CD4-positive, alpha-beta T cell treated with Interleukin-17A for 1 hour (primary cell): Measurements from ENCODE around the gene SLC35E1.
"Not testable (repeated sequence)": the region's sequence is repeated elsewhere in the genome, so short reads cannot be mapped to it uniquely, and the experiment has no call there.

Experiments
- DNase-seq: peaks from one replicate; pipeline ENCODE4 v3.0.0-alpha.2; 2020

The SLC35E1 gene

GRCh38 chr19:16581145-16581970 lies 9.1 kb upstream of the SLC35E1 start:
- DNase-seq, result no peak

GRCh38 chr19:16579381-16579780 lies 7.2 kb upstream of the SLC35E1 start:
- no peak for DNase-seq

DNA sequence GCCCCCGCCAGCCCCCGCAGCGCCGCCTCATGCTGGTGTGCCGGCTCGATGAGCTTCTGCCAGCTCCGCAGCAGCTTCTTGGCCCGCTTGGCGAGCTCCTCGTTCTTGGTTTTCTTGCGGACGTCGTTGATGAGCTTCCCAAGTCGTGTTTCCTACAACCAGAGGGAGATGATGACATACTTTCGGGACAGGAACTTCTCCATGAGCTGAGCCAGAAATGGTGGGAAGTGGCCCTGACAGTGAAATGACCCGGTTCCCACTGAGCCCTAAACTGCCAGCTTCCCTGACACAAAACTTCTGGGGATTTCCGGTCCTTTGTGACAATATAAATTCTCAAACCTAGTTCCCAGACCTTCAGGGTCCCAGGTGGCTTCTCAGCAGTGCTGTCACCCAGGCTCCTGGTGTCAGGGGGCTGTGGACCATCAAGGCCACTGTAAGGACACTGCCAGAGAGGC lies 5.3 kb upstream of the SLC35E1 start:
- DNase-seq, result no peak

- no peak for DNase-seq
Measured at GRCh38 chr19:16576690-16577530, 4.7 kb upstream of the SLC35E1 start.

DNA sequence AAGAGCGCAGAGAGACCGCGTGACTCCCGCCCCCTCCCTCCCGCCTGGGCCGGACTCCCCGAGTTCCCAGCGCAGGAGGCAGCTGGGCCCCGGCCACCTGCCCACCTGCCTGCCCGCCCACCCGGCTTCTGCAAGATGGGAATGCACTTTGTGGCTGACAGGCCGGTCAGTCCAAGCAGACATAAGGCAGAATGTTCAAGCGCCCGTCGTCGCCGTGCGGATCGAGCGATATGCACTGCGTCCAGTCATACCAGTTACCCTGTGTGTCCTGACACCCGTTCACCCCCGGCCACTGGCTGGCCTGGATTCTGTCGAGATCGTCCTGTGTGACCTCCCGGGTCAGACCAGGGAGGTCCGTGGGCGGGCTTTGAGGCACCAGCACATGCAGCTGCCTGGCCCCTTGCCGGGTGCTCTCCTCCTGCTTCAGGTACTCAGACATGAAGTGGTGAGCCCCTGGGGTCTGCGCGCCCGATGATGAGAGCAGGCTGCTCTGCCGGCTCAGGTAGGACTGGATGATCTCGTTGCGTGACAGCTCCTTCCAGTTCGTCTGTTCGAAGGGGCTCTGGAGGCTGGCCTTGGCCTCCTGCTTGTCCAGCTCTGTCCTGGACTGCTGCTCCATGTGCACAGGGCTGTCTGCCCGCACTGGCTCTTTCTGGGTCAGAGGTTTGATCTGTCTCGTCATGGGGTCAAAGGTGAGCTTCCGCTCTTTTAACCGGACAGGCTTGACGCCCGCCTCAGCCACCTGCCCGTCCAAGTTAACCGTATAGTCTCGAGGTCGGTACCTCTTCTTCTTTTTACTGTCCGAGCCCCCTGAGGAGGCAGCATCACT lies 3.9 kb upstream of the SLC35E1 start:
- no peak for DNase-seq

DNA sequence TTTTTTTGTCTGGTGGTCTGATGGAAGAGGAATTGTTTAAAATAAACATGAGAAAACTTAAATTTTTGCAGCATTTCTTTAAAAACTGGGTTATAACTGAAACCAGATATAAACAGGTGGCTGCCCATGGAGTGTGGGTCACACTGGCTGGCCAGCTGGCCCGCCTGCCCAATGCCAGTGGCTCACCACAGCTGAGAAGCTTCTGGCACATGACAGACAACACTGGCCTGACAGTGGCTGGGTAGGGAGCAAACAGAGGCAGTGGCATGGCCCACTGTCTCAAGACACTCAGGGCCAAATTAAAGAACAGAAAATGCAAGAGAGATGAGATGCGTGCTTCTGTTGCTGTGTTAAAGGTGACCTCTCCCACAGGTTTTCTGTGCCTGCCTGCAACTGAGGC lies 3.1 kb upstream of the SLC35E1 start:
- DNase-seq, result no peak

DNA sequence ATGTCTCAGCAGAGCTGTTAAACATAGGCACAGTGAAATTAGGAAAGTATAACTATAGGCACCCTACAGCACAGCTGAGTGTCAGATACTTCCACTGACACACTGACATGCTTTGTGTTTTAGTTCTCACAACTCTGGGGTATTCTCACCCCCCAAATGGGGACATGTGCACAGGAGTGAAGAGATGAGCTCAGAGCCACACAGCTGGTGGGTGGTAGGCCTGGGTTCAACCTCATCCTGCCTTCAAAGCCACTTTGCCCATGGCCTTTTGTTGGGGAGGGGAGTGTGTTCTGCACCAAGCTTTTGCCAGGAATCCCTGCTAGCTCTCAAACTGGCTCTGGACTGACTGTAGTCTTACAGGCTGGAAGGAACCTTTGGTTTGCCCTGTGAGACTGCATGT lies 1.7 kb upstream of the SLC35E1 start:
- no peak for DNase-seq

- DNase-seq, result no peak
Measured at GRCh38 chr19:16573296-16573695, 1.1 kb upstream of the SLC35E1 start.

DNA sequence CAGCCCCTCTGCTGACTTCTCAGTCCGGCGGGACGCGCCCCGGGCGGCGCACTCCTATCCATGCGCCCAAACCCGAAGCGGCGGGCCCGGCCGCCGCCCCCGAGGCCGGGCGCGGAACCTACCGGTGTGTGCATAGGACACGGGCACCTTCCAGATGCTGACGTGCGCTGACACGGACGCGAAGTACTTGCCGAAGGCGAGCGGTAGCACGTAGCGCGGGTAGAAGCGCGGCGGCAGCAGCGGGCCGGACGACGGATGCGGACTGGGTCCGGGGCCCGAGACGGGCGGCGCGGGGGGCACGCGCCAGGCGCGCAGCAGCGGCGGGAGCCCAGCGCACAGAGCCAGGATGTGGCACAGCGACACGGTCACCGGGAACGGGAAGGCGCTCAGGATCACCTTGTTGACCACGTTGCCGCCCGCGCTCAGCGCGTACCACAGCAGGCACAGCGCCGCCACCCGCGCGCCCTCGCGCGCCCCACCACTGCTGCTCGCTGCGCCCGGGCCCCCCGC lies 338 bp downstream of the SLC35E1 start:
- DNase-seq, result peak; percentile 51

GRCh38 chr19:16571283-16571682 lies 932 bp downstream of the SLC35E1 start:
- no peak for DNase-seq

GRCh38 chr19:16569609-16570320 lies 2.5 kb downstream of the SLC35E1 start:
- no peak for DNase-seq

- no peak for DNase-seq
Measured at GRCh38 chr19:16566702-16567101, 5.5 kb downstream of the SLC35E1 start.

GRCh38 chr19:16566161-16566560 lies 6.1 kb downstream of the SLC35E1 start:
- peak; percentile 92 for DNase-seq

GRCh38 chr19:16564842-16565241 lies 7.4 kb downstream of the SLC35E1 start:
- no peak for DNase-seq

DNA sequence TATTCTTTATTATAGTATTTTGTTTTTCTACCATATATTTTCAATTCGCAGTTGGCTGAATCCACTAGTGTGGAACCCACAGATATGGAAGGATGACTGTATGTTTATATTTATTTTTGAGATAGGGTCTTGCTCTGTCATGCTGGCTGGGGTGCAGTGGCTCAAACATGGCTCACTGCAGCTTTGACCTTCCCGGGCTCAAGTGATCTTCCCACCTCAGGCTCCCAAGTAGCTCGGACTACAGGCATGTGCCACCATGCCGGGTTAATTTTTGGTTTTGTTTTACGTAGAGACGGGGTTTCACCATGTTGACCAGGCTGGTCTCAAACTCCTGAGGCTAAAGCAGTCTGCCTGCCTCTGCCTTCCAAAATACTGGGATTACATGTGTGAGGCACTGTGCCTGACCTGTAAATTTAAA lies 9.6 kb downstream of the SLC35E1 start:
- no peak for DNase-seq

DNA sequence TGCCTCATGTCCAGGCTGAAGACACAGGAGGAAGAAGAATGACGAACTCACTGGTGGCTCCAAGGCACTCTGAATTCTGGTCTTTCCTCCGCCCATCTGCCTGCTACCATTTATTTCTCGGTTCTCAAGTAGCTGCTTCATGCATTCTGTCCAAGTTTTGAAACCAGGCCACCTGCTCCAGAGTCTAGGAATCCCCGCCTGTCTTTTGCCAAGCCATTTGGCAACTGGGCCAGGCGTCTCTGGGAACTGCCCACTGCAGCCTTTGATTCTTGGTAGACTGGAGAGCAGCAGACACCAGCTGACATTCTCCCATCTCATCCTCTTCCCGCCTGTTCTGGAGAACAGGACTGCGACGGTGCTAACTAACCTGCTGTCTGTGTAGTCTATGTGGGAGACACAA lies 10.8 kb downstream of the SLC35E1 start:
- DNase-seq, result no peak

- DNase-seq, result no peak
Measured at GRCh38 chr19:16559780-16560276, 12.4 kb downstream of the SLC35E1 start.

DNA sequence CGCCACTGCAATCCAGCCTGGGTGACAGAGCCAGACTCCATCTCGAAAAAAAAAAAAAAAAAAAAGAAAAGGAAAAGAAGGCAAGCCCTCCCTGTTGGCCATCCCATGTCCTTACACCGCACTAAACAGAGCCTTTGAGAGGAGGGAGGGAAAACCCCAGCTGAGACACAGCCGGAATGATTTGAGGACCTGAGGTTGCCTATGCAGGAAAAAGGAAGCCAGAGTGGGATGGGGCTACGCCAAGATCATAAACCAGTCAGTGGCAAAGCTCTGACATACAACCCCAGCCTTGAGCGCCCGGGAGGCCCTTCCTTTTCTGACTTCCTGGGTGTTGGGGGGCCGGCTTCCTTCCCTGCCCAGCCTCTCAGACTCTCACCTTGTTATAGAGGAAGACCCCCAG lies 17.4 kb downstream of the SLC35E1 start:
- no peak for DNase-seq

DNA sequence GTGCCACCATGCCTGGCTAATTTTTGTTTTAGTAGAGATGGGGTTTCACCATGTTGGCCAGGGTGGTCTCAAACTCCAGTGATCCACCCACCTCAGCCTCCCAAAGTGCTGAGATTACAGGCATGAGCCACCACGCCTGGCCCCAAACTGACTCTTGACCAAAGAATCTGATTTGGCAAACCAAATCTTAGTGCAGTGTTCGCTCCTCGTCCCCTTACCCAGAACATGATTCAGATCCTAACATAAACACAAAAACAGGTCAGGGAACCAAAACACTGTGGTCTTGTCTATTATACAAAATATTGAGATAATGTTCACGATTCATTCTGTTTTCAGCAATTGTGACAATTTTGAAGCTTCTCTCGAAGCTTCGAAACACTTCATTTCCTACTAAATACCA lies 20.3 kb downstream of the SLC35E1 start:
- not testable (repeated sequence) for DNase-seq

DNA sequence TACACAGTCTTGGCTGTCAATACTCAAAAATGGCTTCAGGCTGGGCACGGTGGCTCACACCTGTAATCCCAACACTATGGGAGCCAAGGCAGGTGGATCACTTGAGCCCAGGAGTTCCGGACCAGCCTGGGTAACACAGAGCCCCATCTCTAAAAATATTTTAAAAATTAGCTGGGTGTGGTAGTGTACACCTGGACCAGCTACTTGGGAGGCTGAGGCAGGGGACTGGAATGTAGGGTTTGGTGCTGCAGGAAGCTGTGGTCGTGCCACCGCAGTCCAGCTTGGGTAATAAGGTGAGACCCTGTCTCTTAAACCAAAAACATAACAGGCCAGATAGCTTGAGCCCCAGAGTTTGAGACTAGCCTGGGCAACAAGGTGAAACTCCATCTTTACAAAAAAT lies 23.3 kb downstream of the SLC35E1 start:
- DNase-seq, result no peak

GRCh38 chr19:16544473-16545231 lies 27.6 kb downstream of the SLC35E1 start:
- DNase-seq, result no peak
